WTC11 (cell line): ENCODE results near the gene PRSS53. TPM values are rescaled to one million over a fixed set of nuclear protein-coding genes. Genes with fewer than 3 reads are reported as not detected.
A peak's percentile ranks its signal among the peaks of the same experiment; 100 is the strongest.

Experiments
- ATF2 ChIP-seq: sonication (generic); formaldehyde crosslinking; IDR thresholded peaks from 2 replicates; pipeline ENCODE4 v1.8.1; 2022; ENCODE audit warnings: low read depth, missing genetic modification reagents, borderline replicate concordance
- ATF6 ChIP-seq: sonication (generic); formaldehyde crosslinking; IDR thresholded peaks from 2 replicates; pipeline ENCODE4 v1.8.1; 2023; ENCODE audit warnings: mild to moderate bottlenecking, missing genetic modification reagents
- CBFB ChIP-seq: sonication (generic); formaldehyde crosslinking; IDR thresholded peaks from 2 replicates; pipeline ENCODE4 v1.8.1; 2022; ENCODE audit warnings: mild to moderate bottlenecking, low read depth, missing genetic modification reagents
- CDX4 ChIP-seq: fragments of 250-450 bp; sonication (Bioruptor Pico); IDR thresholded peaks from 2 replicates; pipeline ENCODE4 v1.9.0; 2021; ENCODE audit warnings: moderate library complexity, mild to moderate bottlenecking, inconsistent platforms, borderline replicate concordance
- E2F5 ChIP-seq: sonication (generic); formaldehyde crosslinking; IDR thresholded peaks from 2 replicates; pipeline ENCODE4 v1.8.1; 2022; ENCODE audit warnings: mild to moderate bottlenecking, moderate library complexity, missing genetic modification reagents
- EMX1 ChIP-seq: fragments of 250-450 bp; sonication (Bioruptor Pico); IDR thresholded peaks from 2 replicates; pipeline ENCODE4 v1.8.0; 2021; ENCODE audit warnings: mild to moderate bottlenecking
- HMGXB4 ChIP-seq: sonication (generic); formaldehyde crosslinking; IDR thresholded peaks from 2 replicates; pipeline ENCODE4 v1.8.1; 2023; ENCODE audit warnings: mild to moderate bottlenecking, moderate library complexity, missing genetic modification reagents
- JAZF1 ChIP-seq: fragments of 250-450 bp; sonication (Bioruptor Pico); IDR thresholded peaks from 2 replicates; pipeline ENCODE4 v1.9.0; 2021; ENCODE audit warnings: moderate library complexity, mild to moderate bottlenecking, inconsistent platforms
- MYBL2 ChIP-seq: sonication (generic); formaldehyde crosslinking; IDR thresholded peaks from 2 replicates; pipeline ENCODE4 v1.8.1; 2023; ENCODE audit warnings: mild to moderate bottlenecking, moderate library complexity, missing genetic modification reagents
- NFATC4 ChIP-seq: fragments of 250-450 bp; sonication (Bioruptor Pico); IDR thresholded peaks from 2 replicates; pipeline ENCODE4 v1.9.0; 2021; ENCODE audit warnings: mild to moderate bottlenecking
- NR3C1 ChIP-seq: sonication (generic); formaldehyde crosslinking; conservative IDR thresholded peaks from 2 replicates; pipeline ENCODE4 v1.8.1; 2023; ENCODE audit warnings: low read depth, mild to moderate bottlenecking, missing genetic modification reagents
- RORB ChIP-seq: fragments of 250-450 bp; sonication (Bioruptor Pico); IDR thresholded peaks from 2 replicates; pipeline ENCODE4 v1.9.0; 2021; ENCODE audit warnings: mild to moderate bottlenecking
- SMAD4 ChIP-seq: sonication (generic); formaldehyde crosslinking; IDR thresholded peaks from 2 replicates; pipeline ENCODE4 v1.8.0; 2022; ENCODE audit warnings: mild to moderate bottlenecking, missing genetic modification reagents
- SOX15 ChIP-seq: fragments of 250-450 bp; sonication (Bioruptor Pico); IDR thresholded peaks from 2 replicates; pipeline ENCODE4 v1.9.0; 2021; ENCODE audit warnings: mild to moderate bottlenecking
- STAT6 ChIP-seq: sonication (generic); formaldehyde crosslinking; conservative IDR thresholded peaks from 2 replicates; pipeline ENCODE4 v1.8.1; 2023; ENCODE audit warnings: mild to moderate bottlenecking, low read depth, missing genetic modification reagents, moderate library complexity
- TEAD1 ChIP-seq: sonication (generic); formaldehyde crosslinking; IDR thresholded peaks from 2 replicates; pipeline ENCODE4 v1.8.0; 2022; ENCODE audit warnings: mild to moderate bottlenecking, missing genetic modification reagents
- TEAD4 ChIP-seq: sonication (generic); formaldehyde crosslinking; IDR thresholded peaks from 2 replicates; pipeline ENCODE4 v1.8.0; 2022; ENCODE audit warnings: mild to moderate bottlenecking, missing genetic modification reagents
- USF2 ChIP-seq: sonication (generic); formaldehyde crosslinking; IDR thresholded peaks from 2 replicates; pipeline ENCODE4 v1.8.1; 2023; ENCODE audit warnings: mild to moderate bottlenecking, missing genetic modification reagents, moderate library complexity
- ZBTB21 ChIP-seq: sonication (generic); formaldehyde crosslinking; IDR thresholded peaks from 2 replicates; pipeline ENCODE4 v1.8.1; 2023; ENCODE audit warnings: mild to moderate bottlenecking, missing genetic modification reagents, borderline replicate concordance
- ZMAT4 ChIP-seq: fragments of 250-450 bp; sonication (Bioruptor Pico); IDR thresholded peaks from 2 replicates; pipeline ENCODE4 v1.9.0; 2021; ENCODE audit warnings: mild to moderate bottlenecking
- ZNF121 ChIP-seq: sonication (generic); formaldehyde crosslinking; IDR thresholded peaks from 2 replicates; pipeline ENCODE4 v1.8.0; 2023; ENCODE audit warnings: missing genetic modification reagents
- ZNF281 ChIP-seq: sonication (generic); formaldehyde crosslinking; IDR thresholded peaks from 2 replicates; pipeline ENCODE4 v1.8.0; 2023; ENCODE audit warnings: mild to moderate bottlenecking, missing genetic modification reagents
- ZNF396 ChIP-seq: fragments of 250-450 bp; sonication (Bioruptor Pico); IDR thresholded peaks from 2 replicates; pipeline ENCODE4 v1.8.0; 2021; ENCODE audit warnings: mild to moderate bottlenecking, moderate library complexity, borderline replicate concordance
- total RNA-seq: library from RNA; stranded (reverse); gene quantifications from 3 replicates; pipeline ENCODE4 v1.2.3, GENCODE V29; 2021

PRSS53 gene
- total RNA-seq, 1 experiment from 2014 or later: 4.9 TPM

- TF ChIP-seq ZNF281 (CRISPR knock-in tag) (no peak), USF2 (CRISPR knock-in tag) (0 out of 2 replicates have a peak, but pooled peaks have one; percentile 17), STAT6 (CRISPR knock-in tag) (no peak), ZMAT4 (no peak), SMAD4 (CRISPR knock-in tag) (no peak), HMGXB4 (CRISPR knock-in tag) (no peak; the same call in 1 of the 2 replicates), SOX15 (no peak), RORB (CRISPR knock-in tag) (no peak), TEAD1 (CRISPR knock-in tag) (0 out of 2 replicates have a peak, but pooled peaks have one; percentile 60), CBFB (CRISPR knock-in tag) (no peak), NR3C1 (no peak), ZBTB21 (CRISPR knock-in tag) (no peak), ATF2 (CRISPR knock-in tag) (no peak), CDX4 (CRISPR knock-in tag) (no peak), ZNF396 (no peak), ZNF121 (CRISPR knock-in tag) (no peak), MYBL2 (CRISPR knock-in tag) (peak; percentile 61; the same call in 1 of the 2 replicates), NFATC4 (CRISPR knock-in tag) (no peak), EMX1 (CRISPR knock-in tag) (no peak), ATF6 (CRISPR knock-in tag) (no peak), TEAD4 (no peak), JAZF1 (CRISPR knock-in tag) (no peak), E2F5 (CRISPR knock-in tag) (peak; percentile 40; the same call in 1 of the 2 replicates)
Measured at GRCh38 chr16:31108035-31108793, 19.5 kb upstream of the PRSS53 start, which contains the start of gene BCKDK (continued).
